ENCODE data around the gene NAA35.

NAA35 gene

GRCh38 chr9:85940275-85940831, 593 bp upstream of the NAA35 start:
- no peak for TF ChIP-seq CTCF (IDR thresholded peaks at IDR 0.05)

GRCh38 chr9:85941622-85941940, 635 bp downstream of the NAA35 start:
- TF ChIP-seq CTCF (IDR thresholded peaks at IDR 0.05): no peak

- TF ChIP-seq CTCF (IDR thresholded peaks at IDR 0.05): no peak
Observed at GRCh38 chr9:85941966-85942912, 1.3 kb downstream of the NAA35 start.

GRCh38 chr9:85942913-85943709, 2.2 kb downstream of the NAA35 start:
- TF ChIP-seq CTCF (IDR thresholded peaks at IDR 0.05): no peak

- TF ChIP-seq CTCF (IDR thresholded peaks at IDR 0.05): no peak
Observed at GRCh38 chr9:85943757-85944430, 2.9 kb downstream of the NAA35 start.

GRCh38 chr9:85944672-85945071, 3.7 kb downstream of the NAA35 start:
- TF ChIP-seq CTCF (IDR thresholded peaks at IDR 0.05): no peak
